DMS153 treated with DMSO at 0.1 percent for 48 hours (cell line): ENCODE results near the gene TMF1.

Experiments
- DNase-seq: peaks from one replicate; lab custom pipeline; 2025; ENCODE audit not compliant: unreplicated experiment; lab: John Stamatoyannopoulos, UW

Gene TMF1

DNA sequence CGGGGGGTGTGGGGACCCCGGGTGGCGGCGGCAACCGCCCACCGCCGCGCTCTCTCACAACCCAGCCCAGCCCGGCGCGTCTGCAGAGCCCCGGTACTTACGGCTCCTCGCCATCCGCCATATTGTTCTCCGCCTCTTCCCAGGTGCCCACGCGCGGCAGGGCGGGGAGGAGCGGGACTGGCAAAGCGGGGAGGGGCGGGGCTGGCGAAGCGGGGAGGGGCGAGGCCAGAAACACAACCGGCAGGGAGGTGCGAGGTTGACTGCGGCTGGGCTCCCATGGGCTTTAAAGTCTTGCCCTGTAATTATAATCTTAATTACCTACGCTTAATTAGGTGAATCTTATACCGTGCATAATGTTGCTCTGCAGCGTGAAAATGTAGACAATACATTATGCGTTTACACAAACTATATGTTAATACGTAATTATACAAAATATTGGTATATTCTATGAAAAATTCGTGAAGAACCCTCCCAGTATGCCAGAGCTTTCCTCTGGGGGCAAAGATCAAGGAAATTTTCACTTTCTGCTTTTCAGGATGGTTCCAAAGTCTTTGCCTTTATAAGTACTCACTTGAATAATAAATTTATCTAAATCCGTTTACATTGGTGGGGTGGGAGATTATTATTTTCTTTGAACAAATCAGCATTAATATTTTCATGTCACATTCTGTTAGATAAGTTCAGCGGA lies 28.2 kb upstream of the TMF1 start, which contains the start of gene UBA3:
TSS of gene UBA3 (minus strand) at position 133 of the 688 bp plus-strand sequence. CDS start at position 121, 12 bp downstream.
- peak; percentile 15 for DNase-seq

DNA sequence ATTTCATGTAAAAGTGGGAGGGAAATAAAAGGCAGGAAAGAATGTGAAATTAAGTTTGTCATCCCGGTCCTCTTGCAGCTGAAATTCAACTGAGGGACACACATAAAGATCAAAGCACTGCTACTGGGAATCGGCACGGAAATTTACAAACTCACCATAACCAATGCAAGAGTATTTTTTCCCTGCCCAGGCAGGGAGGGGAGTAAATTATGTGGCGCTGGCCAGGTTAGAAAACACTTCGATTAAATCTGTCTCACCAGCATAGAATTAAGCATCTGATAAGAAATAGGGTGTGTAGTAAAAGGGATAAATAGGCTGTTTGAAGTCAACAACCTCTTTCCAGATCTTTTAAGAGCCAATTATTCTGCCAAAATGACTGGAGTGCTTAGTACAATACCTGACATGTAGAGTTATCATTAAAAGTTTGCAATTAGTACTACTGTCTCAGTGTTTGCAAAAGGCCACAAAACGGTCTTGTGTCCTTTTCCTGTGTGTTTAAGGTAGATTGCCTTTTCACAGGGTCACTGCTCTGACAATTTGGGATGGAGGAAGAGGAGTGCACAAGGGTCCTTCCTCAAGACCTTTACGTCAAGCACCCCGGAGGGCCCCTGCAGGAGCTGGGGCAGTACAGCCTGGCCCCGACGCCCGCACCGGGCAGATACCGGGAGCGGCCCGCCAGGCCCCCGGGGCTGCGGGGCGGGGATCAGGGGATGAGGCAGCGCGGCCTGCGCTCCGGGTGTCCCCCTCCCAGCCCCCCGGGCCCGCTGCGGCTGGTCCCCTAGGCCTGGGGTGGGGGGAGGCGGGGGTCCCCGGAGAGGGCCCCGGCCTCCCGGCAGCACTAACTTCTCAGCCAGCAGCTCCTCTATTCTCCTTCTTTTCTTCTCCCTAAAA lies 27.4 kb upstream of the TMF1 start:
- no peak for DNase-seq

- DNase-seq = no peak
Observed at GRCh38 chr3:69072928-69073327, 20.8 kb upstream of the TMF1 start.

DNA sequence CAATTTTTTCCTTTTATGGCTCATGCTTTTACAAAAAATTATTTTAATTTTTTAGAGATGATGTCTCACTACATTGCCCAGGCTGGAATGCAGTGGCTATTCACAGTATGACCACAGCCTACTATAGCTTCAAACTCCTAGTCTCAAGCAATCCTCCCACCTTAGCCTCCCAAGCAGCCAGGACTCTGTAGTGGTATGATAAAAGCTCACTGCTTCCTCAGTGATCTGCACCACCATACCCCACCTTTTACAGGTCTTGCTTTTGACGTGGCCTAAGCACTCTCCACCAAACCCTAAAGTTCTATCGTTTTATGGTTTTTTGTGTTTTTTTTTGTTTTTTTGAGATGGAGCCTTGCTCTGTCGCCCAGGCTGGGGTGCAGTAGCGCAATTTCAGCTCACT lies 14.0 kb upstream of the TMF1 start:
- no peak for DNase-seq

DNA sequence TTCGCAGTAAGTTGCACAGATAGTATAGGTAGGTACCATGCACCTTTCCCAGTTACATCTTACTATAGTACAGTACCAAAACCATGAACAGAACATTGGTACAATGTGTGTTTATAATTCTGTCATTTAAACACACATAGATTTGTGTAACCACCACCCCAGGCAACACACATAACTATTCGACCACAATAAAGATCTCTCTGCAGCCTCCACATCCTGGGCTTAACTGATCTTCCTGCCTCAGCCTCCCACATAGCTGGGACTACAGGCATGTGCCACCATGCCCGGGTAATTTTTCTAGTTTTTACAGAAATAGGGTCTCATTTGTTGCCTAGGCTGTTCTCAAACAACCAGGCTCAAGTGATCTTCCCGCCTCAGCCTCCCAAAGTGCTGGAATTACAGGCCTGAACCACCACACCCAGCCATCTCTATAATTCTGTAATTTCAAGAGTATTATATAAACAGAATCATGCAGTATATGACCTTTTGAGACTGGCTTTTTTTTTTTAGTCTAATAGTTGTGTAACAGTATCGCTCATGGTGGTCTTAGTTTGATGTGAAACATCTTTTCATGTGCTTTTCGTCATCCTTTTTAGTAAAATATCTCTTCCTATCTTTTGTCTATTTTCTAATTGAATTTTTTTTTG lies 13.3 kb upstream of the TMF1 start:
- DNase-seq = no peak

DNA sequence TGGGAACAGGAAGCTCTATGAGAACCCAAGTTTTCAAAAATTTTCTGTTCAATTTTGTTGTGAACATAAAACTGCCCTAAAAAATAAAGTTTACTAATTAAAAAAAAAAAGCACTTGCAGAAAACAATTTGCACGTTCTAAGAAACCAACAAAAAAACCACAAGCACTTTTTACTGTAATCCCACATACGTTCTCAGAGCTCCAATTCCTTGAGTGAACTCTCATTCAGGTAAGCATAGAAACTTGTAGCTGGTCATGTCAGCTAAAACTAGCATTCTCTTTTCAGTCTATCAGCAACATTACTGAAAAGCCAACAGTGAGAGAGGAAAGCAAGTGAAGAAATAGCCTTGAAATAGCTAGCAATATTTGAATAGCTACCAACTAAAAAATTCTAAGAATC lies 11.5 kb upstream of the TMF1 start:
- no peak for DNase-seq

DNA sequence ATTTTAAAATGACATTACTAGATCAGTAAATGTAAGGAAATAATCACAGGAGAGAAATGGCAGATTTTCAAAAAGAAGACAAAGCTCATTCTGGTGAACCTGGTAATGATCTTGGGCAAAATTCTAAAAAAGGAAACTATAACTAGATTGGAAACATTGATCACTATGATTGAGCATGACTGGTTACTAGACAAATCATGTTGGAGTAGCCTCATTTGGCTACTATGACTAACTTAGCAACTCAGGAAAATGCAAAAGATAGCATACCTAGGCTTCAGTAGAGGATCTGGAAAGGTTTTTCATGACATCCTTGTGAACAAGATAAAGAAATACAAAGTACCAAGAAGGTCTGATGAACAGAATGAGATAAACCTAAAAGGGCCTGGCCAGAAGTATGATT lies 7.6 kb upstream of the TMF1 start:
- DNase-seq = no peak

DNA sequence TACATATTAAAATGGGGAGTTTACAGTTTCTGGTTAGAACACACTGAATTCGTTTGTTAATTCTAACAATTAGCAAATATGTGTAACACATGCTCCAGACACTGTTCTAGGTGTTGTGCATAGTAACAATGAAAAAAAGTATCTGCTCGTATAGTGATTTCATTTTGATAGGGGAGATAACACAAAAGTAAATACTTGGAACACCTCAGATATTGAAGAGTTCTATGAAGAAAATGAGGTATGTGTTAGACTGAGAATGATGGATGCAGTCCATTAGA lies 6.8 kb upstream of the TMF1 start:
- DNase-seq = no peak

GRCh38 chr3:69058180-69058946 lies 6.2 kb upstream of the TMF1 start:
- DNase-seq = no peak

DNA sequence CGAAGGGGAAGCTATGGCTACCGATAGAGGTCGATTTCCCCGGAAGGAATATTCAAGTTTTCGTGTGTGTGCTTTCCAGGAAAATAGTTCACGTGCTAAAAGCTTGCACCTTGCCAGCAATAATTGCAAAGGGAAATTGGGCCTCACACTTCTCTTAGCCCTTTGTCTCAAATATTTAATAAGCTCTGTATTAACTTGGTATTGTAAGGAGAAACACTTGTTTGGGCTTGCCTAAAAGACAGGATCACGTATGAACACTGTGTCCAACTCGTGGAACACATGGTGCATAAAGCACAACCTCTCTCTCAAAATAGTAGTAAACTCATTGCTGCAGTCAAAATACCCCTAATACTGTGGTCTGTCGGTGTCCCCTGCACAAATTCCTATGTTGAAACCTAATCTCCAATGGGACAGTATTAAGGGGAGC lies 352 bp upstream of the TMF1 start:
- no peak for DNase-seq

DNA sequence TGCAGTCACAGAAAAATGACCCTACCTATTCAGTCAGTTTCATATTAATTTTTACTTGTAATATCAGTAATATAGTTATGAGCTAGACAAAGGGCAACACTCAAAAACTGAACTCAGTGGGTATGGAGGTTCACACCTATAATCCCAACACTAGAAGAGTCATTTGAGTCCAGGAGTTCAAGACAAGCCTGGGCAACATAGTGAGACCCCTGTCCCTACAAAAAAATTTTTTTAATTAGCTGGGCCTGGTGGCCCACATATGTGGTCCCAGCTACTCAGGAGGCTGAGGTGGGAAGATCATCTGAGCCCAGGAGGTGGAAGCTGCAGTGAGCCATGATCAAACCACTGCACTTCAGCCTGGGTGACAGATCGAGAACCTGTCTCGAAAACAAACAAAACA lies 3.1 kb downstream of the TMF1 start:
- DNase-seq = no peak

- DNase-seq = no peak
Observed at GRCh38 chr3:69044608-69045007, 7.5 kb downstream of the TMF1 start.

- no peak for DNase-seq
Observed at GRCh38 chr3:69033470-69033869, 18.7 kb downstream of the TMF1 start.

- DNase-seq = no peak
Observed at GRCh38 chr3:69032737-69033136, 19.4 kb downstream of the TMF1 start.

DNA sequence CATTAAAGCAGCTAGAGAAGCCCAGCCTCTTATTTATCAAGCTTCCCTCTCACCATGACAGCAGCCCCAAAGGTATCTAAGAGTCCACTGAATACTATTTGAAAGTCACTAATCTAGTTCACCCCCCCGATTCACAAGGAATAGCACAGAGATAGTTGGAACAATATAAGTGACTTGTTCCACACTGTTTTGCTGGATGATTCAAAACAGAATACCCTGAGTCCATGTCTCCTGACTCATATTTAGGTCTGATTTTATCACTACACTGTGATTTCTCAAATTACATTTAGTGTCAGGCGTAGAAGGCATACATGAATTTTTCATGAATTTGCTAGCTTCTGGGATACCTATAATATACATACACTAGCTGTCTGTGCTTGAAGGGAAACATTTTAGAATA lies 20.0 kb downstream of the TMF1 start:
- DNase-seq = no peak

DNA sequence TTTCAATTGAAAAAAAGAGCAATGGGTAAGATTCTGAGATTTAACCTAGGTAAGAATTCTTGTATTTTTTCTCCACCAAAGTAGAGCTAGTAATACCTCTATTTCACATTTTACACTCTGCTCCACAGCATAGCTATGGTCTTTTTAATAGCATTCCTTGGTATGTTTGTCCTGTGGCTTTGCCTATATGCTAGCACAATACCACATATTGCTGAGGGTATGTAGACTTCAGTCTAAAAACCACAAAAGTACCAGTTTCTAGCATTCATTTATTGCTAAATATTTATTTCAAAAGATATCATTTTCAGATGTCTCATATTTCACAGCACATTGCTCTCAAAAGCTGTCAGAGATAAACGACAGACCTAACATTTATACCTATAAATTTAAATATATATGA lies 20.5 kb downstream of the TMF1 start:
- DNase-seq = no peak

DNA sequence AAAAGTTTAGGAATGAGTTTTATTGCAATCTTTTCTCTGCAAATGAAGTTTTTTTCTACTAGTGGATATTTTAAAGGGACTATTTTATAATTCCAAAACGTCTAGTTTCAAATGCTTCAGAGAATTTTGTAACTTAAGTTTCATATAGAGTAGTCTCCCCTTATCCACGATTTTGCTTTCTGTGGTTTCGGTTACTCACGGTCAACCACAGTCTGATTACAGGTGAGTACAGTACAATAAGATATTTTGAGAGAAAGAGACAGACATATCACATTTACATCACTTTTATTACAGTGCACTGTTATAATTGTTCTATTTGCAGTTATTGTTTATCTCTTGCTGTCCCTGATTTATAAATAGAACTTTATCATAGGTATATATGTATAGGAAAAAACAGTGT lies 31.3 kb downstream of the TMF1 start:
- no peak for DNase-seq

DNA sequence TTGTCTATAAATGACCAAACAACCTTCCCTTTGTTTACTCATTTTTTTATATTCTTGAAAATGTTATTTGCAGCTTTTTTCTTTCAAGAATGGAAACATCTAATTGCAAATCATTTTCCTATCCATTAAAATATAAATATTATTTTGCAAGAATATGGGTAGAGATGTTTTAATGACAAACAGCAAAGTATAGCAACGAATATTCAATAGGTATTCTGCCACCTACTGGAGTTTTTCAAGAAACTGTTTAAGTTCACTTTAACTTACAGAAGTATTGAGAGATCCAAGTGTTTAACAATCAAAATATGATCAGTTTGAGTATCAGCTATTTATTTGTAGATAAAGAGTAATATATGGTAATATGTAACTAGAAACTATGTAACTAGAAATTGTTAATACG lies 31.7 kb downstream of the TMF1 start:
- DNase-seq = no peak

GRCh38 chr3:69016901-69017300 lies 35.2 kb downstream of the TMF1 start:
- DNase-seq = no peak

DNA sequence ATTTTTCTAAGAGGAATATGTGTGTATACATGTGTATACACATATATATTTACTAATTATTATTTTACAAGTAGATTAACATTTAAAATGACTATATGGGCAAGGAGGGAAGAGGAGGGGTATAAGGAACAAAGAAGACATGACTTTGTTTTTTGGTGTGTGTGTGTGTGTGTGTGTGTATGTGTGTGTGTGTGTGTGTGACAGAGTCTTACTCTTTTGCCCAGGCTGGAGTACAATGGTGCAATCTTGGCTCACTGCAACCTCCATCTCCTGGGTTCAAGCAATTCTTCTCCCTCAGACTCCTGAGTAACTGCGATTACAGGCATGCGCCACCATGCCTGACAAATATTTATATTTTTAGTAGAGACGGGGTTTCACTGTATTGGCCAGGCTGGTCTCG lies 36.0 kb downstream of the TMF1 start:
- DNase-seq = no peak

- DNase-seq = no peak
Observed at GRCh38 chr3:69014022-69014580, 38.0 kb downstream of the TMF1 start.
